ENCODE data around the gene ATL3.
"Not testable (repeated sequence)": the region's sequence is repeated elsewhere in the genome, so short reads cannot be mapped to it uniquely, and the experiment has no call there.

- not testable (repeated sequence) for TF ChIP-seq POLR2A, CTCF (IDR thresholded peaks at IDR 0.05)
Measured at GRCh38 chr11:63602290-63603179, 68.6 kb downstream of the ATL3 start.

Measured in heart left ventricle (tissue), 13 donors.